K562 (cell line): ENCODE measurements around the gene TSPAN14.

Experiments
- CHD2 ChIP-seq: IDR thresholded peaks from 2 replicates; pipeline ENCODE4 v1.6.1; 2011; ENCODE audit warnings: low read depth, low read length
- FOXK2 ChIP-seq, 2 experiments: fragments of 450-650 bp; IDR thresholded peaks in 1 of 2; conservative IDR thresholded peaks in 1 of 2; 2 replicates each; pipeline ENCODE4 v1.6.1; 2016; ENCODE audit warnings: low read depth in 2 of 2, mild to moderate bottlenecking in 1 of 2
- JUNB ChIP-seq: fragments of 450-650 bp; formaldehyde crosslinking; conservative IDR thresholded peaks from 2 replicates; pipeline ENCODE4 v1.4.0; 2020; ENCODE audit warnings: mild to moderate bottlenecking
- ZNF121 ChIP-seq: sonication (generic); formaldehyde crosslinking; conservative IDR thresholded peaks from 2 replicates; pipeline ENCODE4 v1.8.0; 2022; ENCODE audit warnings: missing genetic modification reagents
- TF ChIP-seq, protein P1 (sequence below): fragments of 450-650 bp; IDR thresholded peaks from 2 replicates; pipeline ENCODE4 v1.6.1; 2017; ENCODE audit warnings: antibody characterized with exemption, mild to moderate bottlenecking

DNA sequence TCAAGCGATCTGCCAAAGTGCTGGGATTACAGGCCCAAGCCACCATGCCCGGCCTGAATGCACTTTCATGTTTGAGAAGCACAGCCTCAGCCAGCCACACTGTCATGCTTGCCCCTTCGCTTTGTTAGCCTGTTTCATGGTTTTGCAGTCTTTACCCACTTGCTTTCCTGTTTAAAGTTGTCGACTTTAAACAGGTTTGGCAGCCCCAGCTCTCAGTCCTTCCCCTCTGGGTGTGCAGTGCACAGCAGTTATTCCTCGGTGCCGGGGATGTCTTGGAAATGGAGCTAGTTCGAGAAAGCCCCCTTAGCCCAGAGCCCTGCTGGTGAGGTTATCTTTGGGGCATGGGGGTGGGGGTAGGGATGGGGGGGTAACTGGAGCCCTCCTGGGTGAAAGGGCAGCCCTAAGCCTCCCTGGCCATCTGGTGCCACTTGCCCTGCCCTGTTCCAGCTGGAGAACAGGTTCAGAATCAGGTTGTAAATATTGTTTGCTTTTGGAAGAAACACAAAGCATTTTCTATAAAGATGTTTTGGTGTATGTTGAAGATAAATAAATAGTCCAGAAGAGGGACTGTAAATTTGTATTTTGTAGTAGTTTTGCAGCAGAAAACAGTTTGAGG is 14.8 kb downstream of the TSPAN14 start:
- TF ChIP-seq ZNF121 = no peak
- no peak for TF ChIP-seq FOXK2 (conservative IDR thresholded peaks at IDR 0.05 in 1 of 2, IDR thresholded peaks at IDR 0.05 in 1 of 2; ENCODE audit: low read depth in 2 of 2)
- TF ChIP-seq CHD2 = no peak
- TF ChIP-seq JUNB (CRISPR knock-in tag) = no peak
- TF ChIP-seq, protein P1, sequence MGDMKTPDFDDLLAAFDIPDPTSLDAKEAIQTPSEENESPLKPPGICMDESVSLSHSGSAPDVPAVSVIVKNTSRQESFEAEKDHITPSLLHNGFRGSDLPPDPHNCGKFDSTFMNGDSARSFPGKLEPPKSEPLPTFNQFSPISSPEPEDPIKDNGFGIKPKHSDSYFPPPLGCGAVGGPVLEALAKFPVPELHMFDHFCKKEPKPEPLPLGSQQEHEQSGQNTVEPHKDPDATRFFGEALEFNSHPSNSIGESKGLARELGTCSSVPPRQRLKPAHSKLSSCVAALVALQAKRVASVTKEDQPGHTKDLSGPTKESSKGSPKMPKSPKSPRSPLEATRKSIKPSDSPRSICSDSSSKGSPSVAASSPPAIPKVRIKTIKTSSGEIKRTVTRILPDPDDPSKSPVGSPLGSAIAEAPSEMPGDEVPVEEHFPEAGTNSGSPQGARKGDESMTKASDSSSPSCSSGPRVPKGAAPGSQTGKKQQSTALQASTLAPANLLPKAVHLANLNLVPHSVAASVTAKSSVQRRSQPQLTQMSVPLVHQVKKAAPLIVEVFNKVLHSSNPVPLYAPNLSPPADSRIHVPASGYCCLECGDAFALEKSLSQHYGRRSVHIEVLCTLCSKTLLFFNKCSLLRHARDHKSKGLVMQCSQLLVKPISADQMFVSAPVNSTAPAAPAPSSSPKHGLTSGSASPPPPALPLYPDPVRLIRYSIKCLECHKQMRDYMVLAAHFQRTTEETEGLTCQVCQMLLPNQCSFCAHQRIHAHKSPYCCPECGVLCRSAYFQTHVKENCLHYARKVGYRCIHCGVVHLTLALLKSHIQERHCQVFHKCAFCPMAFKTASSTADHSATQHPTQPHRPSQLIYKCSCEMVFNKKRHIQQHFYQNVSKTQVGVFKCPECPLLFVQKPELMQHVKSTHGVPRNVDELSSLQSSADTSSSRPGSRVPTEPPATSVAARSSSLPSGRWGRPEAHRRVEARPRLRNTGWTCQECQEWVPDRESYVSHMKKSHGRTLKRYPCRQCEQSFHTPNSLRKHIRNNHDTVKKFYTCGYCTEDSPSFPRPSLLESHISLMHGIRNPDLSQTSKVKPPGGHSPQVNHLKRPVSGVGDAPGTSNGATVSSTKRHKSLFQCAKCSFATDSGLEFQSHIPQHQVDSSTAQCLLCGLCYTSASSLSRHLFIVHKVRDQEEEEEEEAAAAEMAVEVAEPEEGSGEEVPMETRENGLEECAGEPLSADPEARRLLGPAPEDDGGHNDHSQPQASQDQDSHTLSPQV = no peak
